ENCODE results near the gene DOCK9. TPM values are rescaled to one million over a fixed set of nuclear protein-coding genes. Genes with fewer than 3 reads are reported as not detected.

Gene DOCK9
- total RNA-seq, 1 experiment from 2014 or later: 60.5 TPM

DNA sequence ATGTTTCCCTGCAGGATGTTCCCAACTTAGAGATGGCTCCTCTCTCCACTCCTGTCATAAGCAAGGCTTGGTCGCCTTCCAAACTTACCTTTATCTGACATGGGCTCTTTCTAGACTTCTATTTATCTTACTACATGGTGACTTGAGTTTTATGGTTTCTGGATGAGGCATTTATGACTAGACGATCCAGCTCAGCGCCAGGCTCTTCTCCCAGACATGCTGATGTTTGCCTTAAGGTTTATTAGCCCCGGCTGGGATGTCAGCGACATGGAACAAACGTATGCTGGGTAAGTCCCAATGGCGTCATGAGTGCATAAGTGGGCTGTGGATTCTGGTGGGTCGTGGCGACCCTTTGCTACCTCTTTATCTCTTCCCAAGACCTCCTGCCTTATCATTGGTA, 185.5 kb downstream of the DOCK9 start:
- H3K27me3 ChIP-seq: no peaks in the 10 kb centered on the region
- H3K9me3 ChIP-seq (replicated peaks): no peaks in the 10 kb centered on the region
- H3K4me1 ChIP-seq: no peaks in the 10 kb centered on the region
- no peak overlapping the region for H3K4me3 ChIP-seq
- DNase-seq: no peak
- peaks cover 42% of the 10 kb centered on the region for H3K36me3 ChIP-seq
- H3K27ac ChIP-seq: no peak overlapping the region

DNA sequence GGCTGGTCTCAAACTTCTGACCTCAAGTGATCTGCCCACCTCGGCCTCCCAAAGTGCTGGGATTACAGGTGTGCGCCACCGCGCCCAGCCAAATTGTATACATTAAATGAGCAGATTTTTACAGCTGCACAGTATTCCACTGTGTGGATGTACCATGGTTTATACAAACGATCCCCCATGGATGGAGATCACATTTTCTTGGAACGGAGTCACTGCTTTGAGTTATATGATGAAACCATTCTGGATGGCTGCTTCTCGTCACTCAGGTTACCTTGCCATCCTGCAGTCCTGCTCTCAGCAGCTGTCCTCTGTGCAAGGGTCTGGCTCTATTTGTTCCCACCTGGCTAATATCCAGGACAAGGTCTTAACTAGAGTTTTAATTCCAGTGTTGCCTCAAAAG, 186.3 kb downstream of the DOCK9 start:
- no peaks in the 10 kb centered on the region for H3K4me1 ChIP-seq
- H3K27ac ChIP-seq: no peak overlapping the region
- peaks cover 34% of the 10 kb centered on the region for H3K36me3 ChIP-seq
- H3K9me3 ChIP-seq (replicated peaks): no peaks in the 10 kb centered on the region
- H3K27me3 ChIP-seq: no peaks in the 10 kb centered on the region
- no peak overlapping the region for H3K4me3 ChIP-seq
- DNase-seq: no peak

DNA sequence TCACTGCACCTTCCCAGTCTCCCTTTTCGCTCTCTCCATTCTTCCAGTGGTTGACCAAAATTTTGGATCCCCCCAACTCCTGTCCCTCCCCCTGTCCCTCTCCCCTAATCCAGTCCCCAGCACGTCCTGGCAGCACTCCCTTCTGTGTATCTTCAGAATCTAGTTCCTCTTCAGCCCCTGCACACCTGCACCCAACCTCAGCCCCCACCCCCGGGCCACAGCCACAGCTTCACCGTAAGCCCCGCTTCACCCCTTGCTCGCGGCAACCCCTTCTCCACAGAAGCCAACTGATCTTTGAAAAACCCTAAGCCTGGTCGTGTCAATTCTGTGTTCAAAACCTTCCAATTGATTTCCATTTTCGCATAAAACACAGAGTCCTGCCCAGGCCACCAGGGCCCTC, 189.9 kb downstream of the DOCK9 start:
- Histone ChIP-seq H3K4me3 (no peak overlapping the region), H3K9me3 (replicated peaks) (no peaks in the 10 kb centered on the region), H3K36me3 (peaks cover 7% of the 10 kb centered on the region; the same call in 1 of the 2 replicates), H3K27ac (no peak overlapping the region), H3K27me3 (no peaks in the 10 kb centered on the region), H3K4me1 (no peaks in the 10 kb centered on the region)
- DNase-seq: no peak

DNA sequence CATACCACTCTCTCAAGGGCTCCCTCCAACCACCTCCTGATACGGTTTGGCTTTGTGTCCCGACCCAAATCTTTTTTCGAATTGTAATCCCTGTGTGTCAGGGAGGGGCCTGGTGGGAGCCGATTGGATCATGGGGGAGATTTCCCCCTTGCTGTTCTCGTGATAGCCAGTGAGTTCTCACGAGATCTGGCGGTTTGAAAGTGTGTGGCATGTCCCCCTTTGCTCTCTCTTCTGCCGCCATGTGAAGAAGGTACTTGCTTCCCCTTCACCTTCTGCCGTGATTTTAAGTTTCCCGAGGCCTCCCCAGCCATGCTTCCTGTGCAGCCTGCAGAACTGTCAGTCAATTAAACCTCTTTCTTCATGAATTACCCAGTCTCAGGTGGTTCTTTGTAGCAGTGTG, 190.7 kb downstream of the DOCK9 start:
- no peak overlapping the region for H3K4me3 ChIP-seq
- no peak for DNase-seq
- H3K36me3 ChIP-seq: no peaks in the 10 kb centered on the region; the same call in 1 of the 2 replicates
- H3K27ac ChIP-seq: no peak overlapping the region
- H3K9me3 ChIP-seq (replicated peaks): no peaks in the 10 kb centered on the region
- peaks cover 3% of the 10 kb centered on the region; the same call in 1 of the 2 replicates for H3K4me1 ChIP-seq
- H3K27me3 ChIP-seq: no peaks in the 10 kb centered on the region

DNA sequence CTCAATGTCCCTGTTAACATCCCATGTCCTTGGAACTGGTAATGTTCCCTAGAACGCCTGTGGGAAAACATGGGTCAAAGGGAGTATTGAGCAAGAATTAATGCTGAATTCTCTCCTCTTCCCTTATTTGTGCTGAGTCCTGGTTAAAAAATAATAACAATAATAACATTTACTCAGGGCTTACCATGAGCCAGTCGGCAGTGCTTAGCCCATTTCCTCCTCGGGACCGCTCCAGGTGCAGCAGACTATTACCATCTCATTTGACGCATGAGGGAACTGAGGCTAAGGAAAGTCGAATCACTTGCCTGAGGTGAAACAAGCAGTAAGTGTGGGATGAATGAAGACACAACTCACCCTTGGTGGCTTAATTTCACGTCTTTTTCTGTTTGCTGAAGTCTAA, 191.8 kb downstream of the DOCK9 start:
- H3K27me3 ChIP-seq: no peaks in the 10 kb centered on the region
- no peak overlapping the region for H3K27ac ChIP-seq
- H3K4me1 ChIP-seq: peaks cover 3% of the 10 kb centered on the region; the same call in 1 of the 2 replicates
- no peaks in the 10 kb centered on the region for H3K9me3 ChIP-seq (replicated peaks)
- no peaks in the 10 kb centered on the region for H3K36me3 ChIP-seq
- no peak for DNase-seq
- no peak overlapping the region for H3K4me3 ChIP-seq

DNA sequence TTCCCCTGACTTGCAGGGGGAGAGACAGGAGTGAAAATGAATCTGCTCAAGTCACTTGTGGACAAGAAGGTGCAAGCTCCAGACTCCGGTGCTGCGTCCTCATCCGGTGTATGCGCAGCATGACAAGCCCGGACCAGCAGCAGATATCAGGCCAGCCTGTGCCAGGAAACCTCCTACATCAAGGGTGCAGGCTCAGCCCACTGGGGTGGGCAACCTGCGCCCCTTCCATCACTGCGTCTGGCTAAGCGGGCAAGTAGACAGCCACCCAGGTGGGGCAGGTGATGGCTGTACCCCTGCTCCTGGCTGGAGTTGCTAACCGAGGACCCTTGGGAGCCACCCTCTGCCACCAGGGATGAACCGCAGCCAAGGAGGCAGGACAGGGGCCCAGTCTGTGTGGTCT, 192.5 kb downstream of the DOCK9 start:
- Histone ChIP-seq H3K36me3 (no peaks in the 10 kb centered on the region), H3K27ac (no peak overlapping the region), H3K4me3 (no peak overlapping the region), H3K27me3 (no peaks in the 10 kb centered on the region), H3K4me1 (peaks cover 3% of the 10 kb centered on the region; the same call in 1 of the 2 replicates), H3K9me3 (replicated peaks) (no peaks in the 10 kb centered on the region)
- no peak for DNase-seq

DNA sequence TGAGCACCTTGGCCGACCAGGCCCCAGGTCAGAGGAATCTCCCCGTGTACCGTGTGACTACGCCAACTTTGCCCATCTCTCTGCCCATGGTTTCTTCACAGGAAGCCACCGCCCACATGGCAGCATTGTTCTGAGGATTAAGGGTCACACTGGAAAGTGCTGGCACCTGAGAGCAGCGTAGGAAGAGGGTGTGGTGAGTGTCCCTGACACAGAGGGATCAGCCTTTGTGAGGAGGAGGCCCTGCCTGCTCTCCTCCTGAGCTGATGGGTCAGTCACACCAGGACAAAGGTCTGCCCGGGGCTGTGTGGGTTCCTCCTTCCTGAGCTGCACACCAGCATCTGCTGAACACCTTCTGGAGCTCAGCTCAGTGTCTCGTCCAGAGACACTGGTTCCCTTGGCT, 193.2 kb downstream of the DOCK9 start:
- no peaks in the 10 kb centered on the region for H3K9me3 ChIP-seq (replicated peaks)

DNA sequence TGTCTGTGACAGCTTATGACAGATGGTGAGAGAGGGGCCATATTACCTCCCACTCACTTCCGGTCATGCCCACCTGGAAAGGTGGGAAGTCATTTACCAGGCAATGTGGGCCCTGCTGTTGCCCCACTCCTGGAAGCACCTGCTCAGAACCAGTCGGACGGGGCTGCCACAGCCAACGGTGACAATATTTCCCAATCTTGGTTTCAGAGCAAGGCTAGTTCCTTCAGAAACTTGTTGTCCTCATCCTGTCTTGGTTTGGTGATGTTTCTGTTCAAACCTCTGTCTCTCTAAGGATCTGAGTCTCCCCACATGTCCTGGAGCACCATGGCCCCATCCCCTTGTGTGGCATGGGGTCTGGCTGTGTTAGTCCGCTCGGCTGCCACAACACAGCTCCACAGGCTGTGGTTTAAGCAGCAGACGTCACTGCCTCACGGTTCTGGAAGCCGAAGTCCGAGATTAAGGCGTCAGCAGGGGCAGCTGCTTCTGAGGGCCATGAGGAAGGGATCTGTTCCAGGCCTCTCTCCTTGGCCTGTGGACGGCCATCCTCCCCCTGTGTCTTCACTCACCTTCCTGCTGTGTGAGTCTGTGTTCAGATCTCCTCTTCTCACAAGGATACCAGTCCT, 193.9 kb downstream of the DOCK9 start:
- H3K9me3 ChIP-seq (replicated peaks): no peaks in the 10 kb centered on the region
- H3K27ac ChIP-seq: no peak overlapping the region
- peaks cover 3% of the 10 kb centered on the region; the same call in 1 of the 2 replicates for H3K4me1 ChIP-seq
- no peak overlapping the region for H3K4me3 ChIP-seq
- no peaks in the 10 kb centered on the region for H3K36me3 ChIP-seq
- no peak for DNase-seq
- H3K27me3 ChIP-seq: no peaks in the 10 kb centered on the region

More for the DNA sequence above, 193.2 kb downstream of the DOCK9 start:
- Histone ChIP-seq H3K4me3 (no peak overlapping the region), H3K27ac (no peak overlapping the region), H3K4me1 (peaks cover 3% of the 10 kb centered on the region; the same call in 1 of the 2 replicates), H3K27me3 (no peaks in the 10 kb centered on the region), H3K36me3 (no peaks in the 10 kb centered on the region)
- no peak for DNase-seq

DNA sequence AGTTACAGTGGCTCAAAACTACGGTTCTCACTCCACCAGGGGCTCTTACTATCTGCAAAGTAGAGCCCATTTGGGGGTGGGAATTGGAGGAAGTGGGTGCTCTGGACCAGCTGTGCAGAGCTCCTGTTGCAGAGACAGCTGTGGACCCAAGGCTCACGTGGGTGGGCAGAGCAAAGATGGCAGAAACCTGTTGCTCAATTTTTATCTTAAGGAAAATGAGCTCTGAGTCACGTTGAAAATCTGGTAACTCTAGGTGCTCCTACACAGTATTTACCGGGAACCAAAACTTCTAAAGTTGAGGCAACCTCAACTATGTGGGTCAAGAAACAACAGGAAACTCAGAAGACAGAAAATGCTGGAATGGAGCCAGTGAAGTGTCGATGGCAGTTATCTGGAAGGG, 195.2 kb downstream of the DOCK9 start:
- H3K27me3 ChIP-seq: no peaks in the 10 kb centered on the region
- no peaks in the 10 kb centered on the region for H3K36me3 ChIP-seq
- no peaks in the 10 kb centered on the region for H3K9me3 ChIP-seq (replicated peaks)
- peaks cover 3% of the 10 kb centered on the region; the same call in 1 of the 2 replicates for H3K4me1 ChIP-seq
- no peak overlapping the region for H3K4me3 ChIP-seq
- H3K27ac ChIP-seq: no peak overlapping the region
- DNase-seq: peak; percentile 40 to 61

DNA sequence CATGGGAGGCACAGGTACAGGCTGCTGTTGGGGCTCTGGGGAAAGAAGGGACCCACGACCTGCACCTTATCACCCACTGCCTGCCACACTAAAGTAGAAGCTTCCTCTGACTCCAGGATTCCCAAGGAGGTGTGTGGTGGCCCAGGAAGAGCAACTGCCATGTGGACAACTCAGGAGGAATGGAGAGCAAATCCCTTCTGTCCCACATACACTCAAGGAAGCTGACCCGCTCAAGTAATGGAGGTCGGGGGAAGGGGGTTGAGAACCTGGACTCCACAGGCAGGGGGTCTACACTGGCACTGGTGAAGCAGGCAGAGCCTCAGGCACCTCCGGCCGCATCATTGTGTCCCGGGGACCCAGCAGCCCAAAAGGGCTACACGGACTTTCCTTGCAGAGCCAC, 196.0 kb downstream of the DOCK9 start:
- H3K27ac ChIP-seq: no peak overlapping the region
- no peak for DNase-seq
- H3K4me1 ChIP-seq: peaks cover 3% of the 10 kb centered on the region; the same call in 1 of the 2 replicates
- no peak overlapping the region for H3K4me3 ChIP-seq
- no peaks in the 10 kb centered on the region for H3K27me3 ChIP-seq
- H3K9me3 ChIP-seq (replicated peaks): no peaks in the 10 kb centered on the region
- H3K36me3 ChIP-seq: no peaks in the 10 kb centered on the region

DNA sequence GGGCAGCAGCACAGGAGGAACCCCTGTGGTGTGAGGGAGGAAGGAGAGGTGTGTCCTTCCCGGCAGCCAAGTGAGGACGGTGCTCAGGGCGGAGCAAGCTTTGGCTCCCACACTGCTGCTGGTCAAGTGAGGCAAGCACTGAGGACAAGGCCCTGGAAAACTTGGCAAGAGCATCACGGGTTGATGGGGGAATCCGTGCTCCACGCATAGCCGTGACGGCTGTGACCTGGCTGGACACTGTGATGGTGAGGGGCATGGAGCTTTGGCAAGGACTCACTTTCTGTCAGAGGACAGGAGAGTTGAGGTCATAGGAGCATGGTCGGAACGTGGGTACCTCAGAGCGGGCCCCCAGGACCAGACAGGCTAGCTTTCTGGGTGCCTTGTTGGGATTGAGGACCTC, 196.4 kb downstream of the DOCK9 start:
- no peaks in the 10 kb centered on the region for H3K27me3 ChIP-seq
- no peak overlapping the region for H3K4me3 ChIP-seq
- H3K4me1 ChIP-seq: peaks cover 3% of the 10 kb centered on the region; the same call in 1 of the 2 replicates
- H3K36me3 ChIP-seq: no peaks in the 10 kb centered on the region
- no peaks in the 10 kb centered on the region for H3K9me3 ChIP-seq (replicated peaks)
- no peak overlapping the region for H3K27ac ChIP-seq
- DNase-seq: no peak

DNA sequence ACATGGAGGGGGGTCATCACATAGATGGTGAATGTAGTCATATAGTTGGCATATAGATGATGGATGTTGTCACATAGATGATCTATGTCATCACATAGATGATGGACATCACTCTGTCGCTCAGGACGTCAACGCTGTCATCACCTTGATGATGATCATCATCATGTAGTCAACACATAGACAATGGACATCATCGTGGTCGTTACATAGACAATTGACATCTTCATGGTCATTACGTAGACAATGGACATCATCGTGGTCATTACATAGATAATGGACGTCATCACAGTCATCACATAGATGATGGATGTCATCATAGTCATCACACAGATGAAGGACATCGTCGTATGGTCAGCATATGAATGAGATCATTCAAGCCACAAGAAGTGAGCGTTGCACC, 196.8 kb downstream of the DOCK9 start:
- H3K27ac ChIP-seq: no peak overlapping the region
- no peaks in the 10 kb centered on the region for H3K27me3 ChIP-seq
- H3K4me3 ChIP-seq: no peak overlapping the region
- no peaks in the 10 kb centered on the region for H3K9me3 ChIP-seq (replicated peaks)
- no peak for DNase-seq
- H3K36me3 ChIP-seq: no peaks in the 10 kb centered on the region
- H3K4me1 ChIP-seq: peaks cover 3% of the 10 kb centered on the region; the same call in 1 of the 2 replicates

DNA sequence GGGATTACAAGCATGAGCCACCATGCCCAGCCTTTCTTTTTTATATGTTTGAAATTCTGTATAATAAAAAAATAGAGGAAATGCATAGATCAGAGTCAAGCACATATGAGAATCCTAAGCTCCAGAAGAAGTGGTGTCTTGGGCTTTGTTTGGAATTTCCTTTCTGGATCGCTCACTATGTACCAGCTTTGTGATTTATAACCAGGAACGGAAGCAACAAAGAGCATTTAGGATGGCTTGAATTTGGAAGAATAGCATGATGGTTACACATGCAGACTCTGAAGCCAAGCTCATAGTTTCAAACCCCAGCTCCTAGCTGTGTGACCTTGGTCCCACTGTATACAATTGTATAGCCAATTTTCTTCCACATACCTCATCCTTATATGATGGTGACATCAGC, 197.4 kb downstream of the DOCK9 start:
- Histone ChIP-seq H3K27me3 (no peaks in the 10 kb centered on the region), H3K27ac (no peak overlapping the region), H3K9me3 (replicated peaks) (no peaks in the 10 kb centered on the region), H3K4me1 (peaks cover 3% of the 10 kb centered on the region; the same call in 1 of the 2 replicates), H3K4me3 (no peak overlapping the region), H3K36me3 (no peaks in the 10 kb centered on the region)
- no peak for DNase-seq

DNA sequence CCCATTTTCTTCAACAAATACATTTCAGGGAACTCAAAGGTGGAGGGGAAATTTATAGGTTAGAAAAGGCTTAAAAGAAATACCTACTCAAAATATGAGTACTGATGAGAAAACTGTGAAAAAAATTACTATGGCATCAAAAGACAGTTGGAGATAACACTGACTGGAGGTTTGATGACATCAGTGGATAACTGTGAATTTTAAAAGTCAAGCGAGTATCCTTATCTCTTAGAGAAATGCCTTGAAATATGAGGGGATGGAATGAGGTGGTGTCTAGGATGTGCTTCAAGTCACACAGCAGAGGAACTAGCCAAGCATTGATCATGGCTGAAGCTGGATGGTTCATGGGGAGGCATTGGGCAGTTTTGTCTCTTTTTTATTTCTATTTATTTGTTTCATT, 198.2 kb downstream of the DOCK9 start:
- H3K27ac ChIP-seq: no peak overlapping the region
- peaks cover 3% of the 10 kb centered on the region; the same call in 1 of the 2 replicates for H3K4me1 ChIP-seq
- H3K9me3 ChIP-seq (replicated peaks): no peaks in the 10 kb centered on the region
- H3K4me3 ChIP-seq: no peak overlapping the region
- DNase-seq: no peak
- no peaks in the 10 kb centered on the region for H3K27me3 ChIP-seq
- no peaks in the 10 kb centered on the region for H3K36me3 ChIP-seq

DNA sequence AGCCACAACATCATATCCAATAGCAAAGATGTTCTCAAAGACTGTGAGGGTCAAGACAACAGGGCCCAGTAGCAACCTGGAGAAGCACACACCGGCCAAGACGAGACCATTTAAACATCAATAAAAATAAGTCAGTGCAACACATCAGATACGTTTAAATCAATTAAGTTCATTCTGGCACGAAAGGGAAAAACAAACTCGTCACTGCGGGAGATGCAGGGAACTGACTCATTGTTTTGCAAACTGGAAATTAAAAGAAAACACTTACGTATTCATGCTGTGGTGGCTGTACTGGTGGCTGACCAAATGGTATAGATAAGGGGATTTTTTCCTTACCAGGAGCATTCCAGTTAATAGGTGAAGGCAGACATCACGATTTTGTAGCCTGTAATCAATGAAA, 199.1 kb downstream of the DOCK9 start:
- Histone ChIP-seq H3K36me3 (no peaks in the 10 kb centered on the region), H3K27ac (no peak overlapping the region), H3K27me3 (no peaks in the 10 kb centered on the region), H3K4me1 (peaks cover 3% of the 10 kb centered on the region; the same call in 1 of the 2 replicates), H3K4me3 (no peak overlapping the region), H3K9me3 (replicated peaks) (no peaks in the 10 kb centered on the region)
- no peak for DNase-seq

DNA sequence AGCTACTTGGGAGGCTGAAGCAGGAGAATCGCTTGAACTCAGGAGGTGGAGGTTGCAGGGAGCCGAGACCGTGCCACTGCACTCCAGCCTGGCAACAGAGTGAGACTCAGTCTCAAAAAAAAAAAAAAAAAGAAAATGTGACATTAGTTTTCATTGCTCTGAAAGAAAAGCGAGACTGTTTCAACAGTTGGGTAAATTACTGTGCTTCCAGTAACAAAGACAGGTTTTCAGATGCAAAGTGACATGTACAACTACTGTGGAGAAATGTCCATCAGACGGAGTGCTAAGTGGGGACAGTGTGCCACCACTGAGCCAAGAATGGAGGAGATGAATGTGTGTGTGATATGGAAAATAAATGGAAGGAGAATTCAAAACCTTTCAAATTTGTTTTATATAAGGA, 201.2 kb downstream of the DOCK9 start:
- Histone ChIP-seq H3K36me3 (no peaks in the 10 kb centered on the region), H3K9me3 (replicated peaks) (no peaks in the 10 kb centered on the region), H3K27ac (no peak overlapping the region), H3K4me1 (peaks cover 5% of the 10 kb centered on the region; the same call in 1 of the 2 replicates), H3K27me3 (no peaks in the 10 kb centered on the region), H3K4me3 (no peak overlapping the region)
- no peak for DNase-seq

Data from SJCRH30 (cell line).